Calu3 (cell line): ENCODE results near the gene SPAG16. TPM values are rescaled to one million over a fixed set of nuclear protein-coding genes. Genes with fewer than 3 reads are reported as not detected.

Experiments used
- BruUV-seq: library from RNA; stranded (reverse); fragments of 400-500 nt; replicated peaks from 2 replicates; lab custom pipeline; 2021; lab: Mats Ljungman, UMichigan
- CTCF ChIA-PET: fragments of 300-600 bp; sonication (Branson Sonifier 250); formaldehyde crosslinking; loops from one replicate; lab custom pipeline; 2022; ENCODE audit warnings: antibody characterized with exemption; lab: Charles Lee
- DNase-seq: peaks from one replicate; pipeline ENCODE4 v3.0.0; 2022
- H3K27ac Mint-ChIP-seq: one replicate; pipeline ENCODE4 v1.8.0; 2022; ENCODE audit warnings: mixed read lengths; ENCODE audit not compliant: unreplicated experiment
- H3K27me3 Mint-ChIP-seq: one replicate; pipeline ENCODE4 v1.8.0; 2022; ENCODE audit warnings: mixed read lengths; ENCODE audit not compliant: unreplicated experiment
- H3K36me3 Mint-ChIP-seq: one replicate; pipeline ENCODE4 v1.8.0; 2022; ENCODE audit warnings: mild to moderate bottlenecking, moderate library complexity, mixed read lengths; ENCODE audit not compliant: insufficient read depth, unreplicated experiment
- H3K4me1 Mint-ChIP-seq: one replicate; pipeline ENCODE4 v1.8.0; 2022; ENCODE audit warnings: mild to moderate bottlenecking, low read depth, mixed read lengths; ENCODE audit not compliant: unreplicated experiment
- H3K4me3 Mint-ChIP-seq: one replicate; pipeline ENCODE4 v1.8.0; 2022; ENCODE audit warnings: mild to moderate bottlenecking, low read depth, moderate library complexity, mixed read lengths; ENCODE audit not compliant: unreplicated experiment
- H3K9me3 Mint-ChIP-seq: one replicate; pipeline ENCODE4 v1.8.0; 2022; ENCODE audit warnings: low read depth, mixed read lengths; ENCODE audit not compliant: unreplicated experiment
- intact Hi-C: fragments of 100-400 bp; cut with micrococcal nuclease; formaldehyde crosslinking; loops from one replicate; pipeline ENCODE4 v1.10.0; 2022; ENCODE audit not compliant: unreplicated experiment
- total RNA-seq: library from RNA; stranded (reverse); gene quantifications from 2 replicates; pipeline ENCODE4 v1.2.3, GENCODE V29; 2022
- TF ChIP-seq, protein P1 (sequence below): fragments of 200-600 bp; IDR thresholded peaks from one replicate; pipeline ENCODE4 v1.8.0; 2022; ENCODE audit warnings: antibody characterized with exemption; ENCODE audit not compliant: unreplicated experiment

SPAG16 gene
- total RNA-seq, 1 experiment from 2014 or later: 30.2 TPM

DNA sequence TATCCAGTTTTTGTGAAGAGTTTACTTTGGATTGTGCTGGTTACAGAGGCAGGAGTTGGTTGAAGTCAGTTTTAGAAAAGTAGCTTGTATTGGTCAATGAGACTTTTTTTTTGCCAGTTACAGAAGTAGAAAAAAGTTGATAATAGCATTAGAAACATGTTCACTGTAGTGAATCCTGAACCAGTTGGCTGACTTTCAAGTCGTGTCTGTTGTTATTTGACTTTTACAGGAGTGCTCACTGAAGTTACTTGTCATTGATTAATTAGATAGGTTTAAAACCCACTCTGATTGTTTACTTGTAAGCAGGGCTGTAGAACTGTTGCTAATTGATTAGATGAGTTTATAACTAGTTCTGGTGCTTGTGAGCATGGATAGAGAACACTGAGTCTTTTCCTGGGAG is 814.5 kb downstream of the SPAG16 start:
- DNase-seq: no peak
- Mint-ChIP-seq H3K9me3 (no peaks in the 10 kb centered on the region), H3K4me3 (no peak overlapping the region), H3K27ac (no peak overlapping the region), H3K27me3 (no peaks in the 10 kb centered on the region), H3K4me1 (peaks cover 16% of the 10 kb centered on the region), H3K36me3 (no peaks in the 10 kb centered on the region)
- no TSS peak for BruUV-seq
- intact Hi-C loops: no loop called here
- TF ChIP-seq, protein P1, sequence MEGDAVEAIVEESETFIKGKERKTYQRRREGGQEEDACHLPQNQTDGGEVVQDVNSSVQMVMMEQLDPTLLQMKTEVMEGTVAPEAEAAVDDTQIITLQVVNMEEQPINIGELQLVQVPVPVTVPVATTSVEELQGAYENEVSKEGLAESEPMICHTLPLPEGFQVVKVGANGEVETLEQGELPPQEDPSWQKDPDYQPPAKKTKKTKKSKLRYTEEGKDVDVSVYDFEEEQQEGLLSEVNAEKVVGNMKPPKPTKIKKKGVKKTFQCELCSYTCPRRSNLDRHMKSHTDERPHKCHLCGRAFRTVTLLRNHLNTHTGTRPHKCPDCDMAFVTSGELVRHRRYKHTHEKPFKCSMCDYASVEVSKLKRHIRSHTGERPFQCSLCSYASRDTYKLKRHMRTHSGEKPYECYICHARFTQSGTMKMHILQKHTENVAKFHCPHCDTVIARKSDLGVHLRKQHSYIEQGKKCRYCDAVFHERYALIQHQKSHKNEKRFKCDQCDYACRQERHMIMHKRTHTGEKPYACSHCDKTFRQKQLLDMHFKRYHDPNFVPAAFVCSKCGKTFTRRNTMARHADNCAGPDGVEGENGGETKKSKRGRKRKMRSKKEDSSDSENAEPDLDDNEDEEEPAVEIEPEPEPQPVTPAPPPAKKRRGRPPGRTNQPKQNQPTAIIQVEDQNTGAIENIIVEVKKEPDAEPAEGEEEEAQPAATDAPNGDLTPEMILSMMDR: no peak
- CTCF ChIA-PET: no interaction called here

DNA sequence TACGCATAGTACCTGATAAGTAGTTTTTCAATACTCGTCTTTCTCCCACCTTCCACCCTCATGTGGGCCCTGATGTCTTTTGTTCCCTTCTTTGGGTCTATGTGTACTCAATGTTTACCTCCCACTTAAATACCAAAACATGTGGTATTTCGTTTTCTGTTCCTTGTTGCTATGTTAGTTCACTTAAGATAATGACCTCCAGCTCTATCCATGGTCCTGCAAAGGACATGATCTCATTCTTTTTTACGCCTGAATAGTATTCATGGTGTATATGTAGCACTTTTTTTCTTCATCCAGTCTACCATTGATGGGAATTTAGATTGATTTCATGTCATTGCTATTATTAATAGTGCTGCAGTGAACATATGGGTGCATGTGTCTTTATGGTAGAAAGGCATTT is 816.2 kb downstream of the SPAG16 start:
- Mint-ChIP-seq H3K4me1 (peaks cover 21% of the 10 kb centered on the region), H3K36me3 (no peaks in the 10 kb centered on the region), H3K27ac (no peak overlapping the region), H3K27me3 (no peaks in the 10 kb centered on the region), H3K9me3 (no peaks in the 10 kb centered on the region), H3K4me3 (no peak overlapping the region)
- intact Hi-C loops: no loop called here
- CTCF ChIA-PET: no interaction called here
- no peak for DNase-seq
- BruUV-seq: no TSS peak
- TF ChIP-seq, protein P1: no peak

- H3K9me3 Mint-ChIP-seq: no peaks in the 10 kb centered on the region
- peaks cover 21% of the 10 kb centered on the region for H3K4me1 Mint-ChIP-seq
- H3K27me3 Mint-ChIP-seq: no peaks in the 10 kb centered on the region
- peak overlapping the region; percentile 7 for H3K4me3 Mint-ChIP-seq
- peak overlapping the region; percentile 67 for H3K27ac Mint-ChIP-seq
- CTCF ChIA-PET: no interaction called here
- TF ChIP-seq, protein P1: no peak
- H3K36me3 Mint-ChIP-seq: no peaks in the 10 kb centered on the region
- no TSS peak for BruUV-seq
- peak; percentile 67 for DNase-seq
- intact Hi-C loops: loop anchor here (1.0 kb wide), 1 partner anchor 13 kb away; no protein-coding TSS in a partner anchor
These were observed 819.2 kb downstream of the SPAG16 start for GRCh38 chr2:214103276-214104001.

DNA sequence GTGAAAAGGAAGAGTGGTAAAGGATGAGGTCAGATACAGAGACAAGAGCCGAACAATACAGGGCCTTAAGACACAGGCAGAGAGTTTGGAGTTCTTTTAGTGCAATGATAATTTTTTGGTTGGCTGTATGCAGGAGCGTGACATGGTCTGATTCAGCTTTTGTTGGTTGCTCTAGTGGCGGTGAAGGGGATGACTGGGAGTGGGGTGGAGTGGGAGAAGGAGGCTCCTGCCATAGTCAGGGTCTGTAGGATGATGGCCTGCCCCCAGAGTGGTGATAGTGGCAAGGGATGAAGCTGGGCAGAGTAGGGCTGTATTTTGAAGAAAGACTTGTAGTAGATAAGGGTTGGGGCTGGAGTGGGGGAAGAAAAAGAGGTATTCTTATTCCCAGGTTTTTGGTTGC is 820.0 kb downstream of the SPAG16 start:
- H3K4me1 Mint-ChIP-seq: peaks cover 21% of the 10 kb centered on the region
- no peak for DNase-seq
- H3K27ac Mint-ChIP-seq: no peak overlapping the region
- intact Hi-C loops: loop anchor here (1.0 kb wide), 1 partner anchor 12 kb away; no protein-coding TSS in a partner anchor
- no peaks in the 10 kb centered on the region for H3K36me3 Mint-ChIP-seq
- BruUV-seq: no TSS peak
- CTCF ChIA-PET: no interaction called here
- H3K4me3 Mint-ChIP-seq: no peak overlapping the region
- TF ChIP-seq, protein P1: no peak
- H3K9me3 Mint-ChIP-seq: no peaks in the 10 kb centered on the region
- H3K27me3 Mint-ChIP-seq: no peaks in the 10 kb centered on the region
